ENCODE data around the gene SOX6. TPM values are rescaled to one million over a fixed set of nuclear protein-coding genes. Genes with fewer than 3 reads are reported as not detected.

Gene SOX6
- total RNA-seq, 4 donors from 2014 or later: 3.1 to 12.6 (median 7.6) TPM

- no peak for TF ChIP-seq CTCF (IDR thresholded peaks at IDR 0.05; ENCODE audit: low read depth)
Measured at GRCh38 chr11:15923183-15923582, 433.2 kb downstream of the SOX6 start.

GRCh38 chr11:15920856-15921629 is 435.3 kb downstream of the SOX6 start:
- TF ChIP-seq CTCF (IDR thresholded peaks at IDR 0.05; ENCODE audit: low read depth): no peak

- TF ChIP-seq CTCF (IDR thresholded peaks at IDR 0.05; ENCODE audit: low read depth): no peak
Measured at GRCh38 chr11:15918674-15919073, 437.7 kb downstream of the SOX6 start.

- TF ChIP-seq CTCF (IDR thresholded peaks at IDR 0.05; ENCODE audit: low read depth): no peak
Measured at GRCh38 chr11:15918212-15918611, 438.1 kb downstream of the SOX6 start.
